GM19351 (cell line): ENCODE data around the gene IDE.
"Not testable (repeated sequence)": the region's sequence is repeated elsewhere in the genome, so short reads cannot be mapped to it uniquely, and the experiment has no call there.

Source experiments
- ATAC-seq: cut with Tn5 transposase; IDR thresholded peaks from one replicate; pipeline ENCODE4 v1.9.1; 2021; ENCODE audit warnings: mild to moderate bottlenecking, moderate library complexity; ENCODE audit not compliant: unreplicated experiment

Gene IDE

GRCh38 chr10:92492748-92493240 is 81.1 kb downstream of the IDE start:
- ATAC-seq, result no peak

GRCh38 chr10:92490387-92490786 is 83.5 kb downstream of the IDE start:
- no peak for ATAC-seq

DNA sequence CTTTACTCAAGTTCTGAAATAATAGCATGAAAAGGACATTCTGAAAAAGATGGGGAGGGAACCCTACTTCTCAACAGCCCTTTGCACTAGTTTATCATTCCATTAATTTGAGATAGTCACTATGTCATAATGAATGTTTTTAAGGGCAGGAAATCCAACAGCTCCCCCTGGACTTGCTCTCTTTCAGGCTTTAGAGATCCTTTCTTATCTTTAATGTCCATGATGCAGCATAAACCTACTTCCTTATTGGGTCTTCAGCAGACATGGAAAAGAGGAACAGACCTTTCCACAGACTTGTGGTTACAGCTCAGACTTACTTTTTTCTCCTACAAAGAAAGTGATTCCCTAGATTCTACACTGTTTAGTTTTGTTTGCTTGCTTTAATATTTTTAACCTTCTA is 87.3 kb downstream of the IDE start:
- no peak for ATAC-seq

DNA sequence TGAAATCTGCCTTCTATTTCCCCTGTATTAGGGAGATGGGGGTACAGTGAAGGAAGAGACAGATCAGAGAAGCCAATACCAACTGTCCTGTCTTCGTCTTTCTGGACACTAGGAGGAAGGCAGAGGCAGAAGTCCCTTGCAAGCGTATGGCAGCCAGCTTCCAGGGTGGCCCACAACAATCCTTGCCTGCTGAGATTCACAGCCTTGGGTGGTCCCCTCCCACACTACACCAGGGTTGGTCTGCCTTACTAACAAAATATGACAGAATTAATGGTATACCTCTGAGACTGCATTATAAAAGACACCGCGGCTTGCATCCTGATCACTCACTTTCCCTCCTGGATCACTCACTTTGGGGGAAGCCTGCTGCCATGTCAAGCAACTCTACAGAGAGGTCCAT is 90.4 kb downstream of the IDE start:
- no peak for ATAC-seq

DNA sequence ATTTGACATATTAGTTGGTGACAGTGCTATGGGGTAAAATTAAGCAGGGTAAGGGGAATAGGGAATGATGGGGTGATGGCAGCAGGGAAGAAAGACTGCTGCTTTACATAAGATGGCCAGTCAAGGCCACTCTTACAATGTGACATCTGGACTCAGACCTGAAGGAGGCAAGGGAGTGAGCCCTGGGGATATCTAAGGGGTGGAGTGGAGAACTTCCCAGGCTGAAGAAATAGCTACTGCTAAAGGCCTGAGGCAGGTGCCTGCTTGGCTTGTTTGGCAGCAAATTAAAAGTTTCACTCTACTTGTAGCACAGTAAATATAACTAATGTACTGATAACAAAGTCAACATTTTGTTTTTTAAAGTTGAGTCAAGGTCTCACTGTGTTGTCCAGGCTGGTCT is 93.5 kb downstream of the IDE start:
- ATAC-seq, result no peak

GRCh38 chr10:92479547-92479946 is 94.3 kb downstream of the IDE start:
- ATAC-seq, result no peak

DNA sequence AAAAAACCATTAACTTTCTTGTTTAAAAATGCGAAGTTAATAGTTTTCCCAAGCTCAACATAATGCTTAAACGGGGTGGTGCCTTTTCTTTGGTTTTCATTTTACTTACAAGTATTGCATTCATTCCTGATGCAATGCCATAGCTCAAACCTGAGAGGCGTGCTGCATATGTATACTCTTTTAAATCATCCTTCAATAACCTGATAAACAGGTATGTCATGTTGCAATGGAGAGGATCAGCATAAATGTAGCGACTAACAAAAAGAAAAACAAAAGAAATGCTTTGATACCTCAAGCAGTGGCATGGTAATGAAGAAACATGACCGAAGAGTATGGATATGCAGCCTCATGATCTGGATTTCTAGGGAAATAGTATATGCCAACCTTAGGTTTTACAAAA is 95.4 kb downstream of the IDE start:
- no peak for ATAC-seq

- no peak for ATAC-seq
Observed at GRCh38 chr10:92475357-92475868, 98.5 kb downstream of the IDE start.

- no peak for ATAC-seq
Observed at GRCh38 chr10:92470026-92470425, 103.9 kb downstream of the IDE start.

- no peak for ATAC-seq
Observed at GRCh38 chr10:92464364-92464763, 109.5 kb downstream of the IDE start.

DNA sequence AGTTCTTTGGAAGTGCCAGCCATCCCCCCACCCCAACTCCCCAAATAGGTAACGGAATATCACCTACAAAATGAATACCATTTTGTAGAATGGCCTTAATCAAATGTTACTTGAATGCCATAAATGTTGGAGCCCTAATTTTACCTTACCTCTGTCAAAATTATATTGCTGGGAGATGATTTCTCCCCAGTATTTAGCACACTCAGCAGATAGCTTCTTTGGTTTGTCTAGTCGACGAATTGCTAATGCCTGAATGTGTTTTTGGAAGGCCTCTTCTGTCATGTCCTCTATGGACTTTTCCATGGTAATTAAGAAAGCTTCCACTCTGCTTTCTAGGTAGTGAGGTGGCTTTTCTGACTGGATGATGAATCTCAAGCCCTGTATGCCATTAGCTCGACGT is 110.3 kb downstream of the IDE start:
- no peak for ATAC-seq

- ATAC-seq, result not testable (repeated sequence)
Observed at GRCh38 chr10:92454955-92455354, 118.9 kb downstream of the IDE start.

DNA sequence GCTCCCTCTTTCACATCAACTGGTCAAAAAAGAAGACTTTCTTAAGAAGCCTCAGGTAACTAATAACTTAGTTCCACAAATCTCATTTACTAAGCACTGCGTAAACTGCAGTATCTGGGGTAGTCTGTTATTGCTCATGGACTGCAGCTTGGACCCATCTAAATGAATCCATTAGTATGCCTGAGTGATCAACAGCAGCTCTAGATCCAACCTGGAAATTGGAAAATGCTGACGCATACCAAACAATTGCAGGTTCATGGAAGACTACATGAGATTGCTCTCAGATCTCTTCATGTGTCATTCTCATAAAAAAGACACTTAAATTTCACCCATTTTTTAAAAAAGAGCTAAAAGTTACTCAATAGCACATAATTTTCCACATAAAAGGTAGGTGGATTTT is 121.6 kb downstream of the IDE start:
- no peak for ATAC-seq

DNA sequence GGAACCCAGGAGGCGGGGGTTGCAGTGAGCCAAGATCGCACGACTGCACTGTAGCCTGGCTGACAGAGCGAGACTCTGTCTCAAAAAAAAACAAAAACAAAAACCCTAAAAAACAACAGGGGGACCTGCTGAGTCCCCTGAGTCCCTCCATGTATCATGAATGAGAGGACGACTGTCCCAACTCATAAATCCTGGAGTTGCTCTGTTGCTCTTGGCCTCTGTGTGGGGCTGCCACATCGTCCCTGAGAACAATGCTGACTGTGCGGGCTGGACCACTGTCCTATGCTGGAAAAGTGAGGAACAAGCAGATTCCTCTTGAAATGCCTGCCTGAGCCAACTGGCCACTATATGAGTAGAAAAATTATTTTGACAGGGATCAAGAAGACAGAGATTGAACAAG is 122.5 kb downstream of the IDE start:
- no peak for ATAC-seq

- ATAC-seq, result no peak
Observed at GRCh38 chr10:92450896-92451295, 123.0 kb downstream of the IDE start.

GRCh38 chr10:92440578-92440977 is 133.3 kb downstream of the IDE start:
- ATAC-seq, result no peak

- no peak for ATAC-seq
Observed at GRCh38 chr10:92438220-92438619, 135.7 kb downstream of the IDE start.

DNA sequence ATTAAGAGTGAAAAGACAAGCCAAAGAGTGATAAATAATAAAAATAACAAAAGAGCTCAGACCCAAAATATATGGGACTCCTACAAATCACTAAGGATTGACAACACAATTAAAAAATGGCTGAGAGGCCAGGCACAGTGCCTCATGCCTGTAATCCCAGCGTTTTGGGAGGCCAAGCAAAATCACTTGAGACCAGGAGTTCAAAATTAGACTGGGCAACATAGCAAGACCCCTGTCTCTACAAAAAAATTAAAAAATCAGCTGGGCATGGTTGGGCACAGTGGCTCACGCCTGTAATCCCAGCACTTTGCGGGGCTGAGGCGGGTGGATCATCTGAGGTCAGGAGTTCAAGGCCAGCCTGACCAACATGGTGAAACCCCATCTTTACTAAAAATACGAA is 137.3 kb downstream of the IDE start:
- no peak for ATAC-seq

- not testable (repeated sequence) for ATAC-seq
Observed at GRCh38 chr10:92436065-92436464, 137.8 kb downstream of the IDE start.

- ATAC-seq, result no peak
Observed at GRCh38 chr10:92434385-92434784, 139.5 kb downstream of the IDE start.

- ATAC-seq, result no peak
Observed at GRCh38 chr10:92432596-92432995, 141.3 kb downstream of the IDE start.

GRCh38 chr10:92430103-92430502 is 143.8 kb downstream of the IDE start:
- no peak for ATAC-seq

- ATAC-seq, result no peak
Observed at GRCh38 chr10:92421550-92421949, 152.3 kb downstream of the IDE start.
